HL-60 (cell line): ENCODE measurements around the gene CHDH.

Source experiments
- DNase-seq, 2 experiments: peaks; one replicate each; pipeline ENCODE4 v3.0.0-alpha.2; 2010 to 2020; ENCODE audit warnings: low read depth in 1 of 2, low spot score in 1 of 2
- H3K27ac ChIP-seq: fragments of 250-450 bp; sonication (Bioruptor Pico); replicated peaks from 2 replicates; pipeline ENCODE4 v1.5.1; 2020; ENCODE audit warnings: mild to moderate bottlenecking, moderate library complexity
- H3K27me3 ChIP-seq: fragments of 250-450 bp; sonication (Bioruptor Pico); 2 replicates; pipeline ENCODE4 v1.5.1; 2021; ENCODE audit warnings: mild to moderate bottlenecking, moderate library complexity; ENCODE audit not compliant: insufficient read depth, poor library complexity, severe bottlenecking
- H3K4me3 ChIP-seq: replicated peaks from 2 replicates; pipeline ENCODE4 v1.5.1; 2011; ENCODE audit warnings: mild to moderate bottlenecking, control low read depth, low read length; ENCODE audit not compliant: insufficient read depth
- CTCF ChIP-seq: IDR thresholded peaks from one replicate; pipeline ENCODE4 v1.5.1; 2011; ENCODE audit warnings: low read length, control low read depth, inconsistent platforms; ENCODE audit not compliant: insufficient read depth
- GABPA ChIP-seq: IDR thresholded peaks from 2 replicates; pipeline ENCODE4 v1.6.1; 2012; ENCODE audit warnings: low read depth
- POLR2AphosphoS5 ChIP-seq: IDR thresholded peaks from 2 replicates; pipeline ENCODE4 v1.6.1; 2012; ENCODE audit warnings: low read depth
- REST ChIP-seq: IDR thresholded peaks from 2 replicates; pipeline ENCODE4 v1.6.1; 2012; ENCODE audit warnings: low read depth; ENCODE audit not compliant: insufficient replicate concordance
- SPI1 ChIP-seq: IDR thresholded peaks from 2 replicates; pipeline ENCODE4 v1.6.1; 2012; ENCODE audit warnings: low read depth, mild to moderate bottlenecking, borderline replicate concordance

CHDH gene

GRCh38 chr3:53828581-53828980 is 17.6 kb downstream of the CHDH start:
- no peak overlapping the region for H3K27ac ChIP-seq
- no peak for TF ChIP-seq GABPA
- peaks cover 3% of the 10 kb centered on the region for H3K27me3 ChIP-seq
- no peak for DNase-seq
- H3K4me3 ChIP-seq = no peak overlapping the region

- no peak for TF ChIP-seq CTCF
- TF ChIP-seq SPI1 = no peak
- no peak for TF ChIP-seq POLR2AphosphoS5
- no peak for TF ChIP-seq REST
- no peak for TF ChIP-seq GABPA
- Histone ChIP-seq H3K27ac (no peak overlapping the region), H3K27me3 (peaks cover 3% of the 10 kb centered on the region), H3K4me3 (no peak overlapping the region)
- no peak for DNase-seq
These were observed 20.2 kb downstream of the CHDH start for GRCh38 chr3:53826048-53826447.

GRCh38 chr3:53824795-53825194 is 21.4 kb downstream of the CHDH start:
- TF ChIP-seq CTCF = no peak
- no peak for TF ChIP-seq REST
- no peak for TF ChIP-seq SPI1
- no peak for TF ChIP-seq GABPA
- TF ChIP-seq POLR2AphosphoS5 = no peak
- no peak overlapping the region for H3K4me3 ChIP-seq
- DNase-seq = no peak
- H3K27ac ChIP-seq = no peak overlapping the region
- peaks cover 3% of the 10 kb centered on the region for H3K27me3 ChIP-seq

- TF ChIP-seq CTCF (no peak), REST (no peak), GABPA (no peak), SPI1 (no peak), POLR2AphosphoS5 (no peak)
- no peak for DNase-seq
- H3K27me3 ChIP-seq = peaks cover 3% of the 10 kb centered on the region
- H3K4me3 ChIP-seq = no peak overlapping the region
- H3K27ac ChIP-seq = no peak overlapping the region
These were observed 22.1 kb downstream of the CHDH start for GRCh38 chr3:53823956-53824657.
